SIG-M5 treated with dmso at 0.1 percent for 504 hours (cell line): ENCODE data around the gene CTNNA2.

Experiments
- DNase-seq: peaks from one replicate; lab custom pipeline; 2025; ENCODE audit not compliant: unreplicated experiment; lab: John Stamatoyannopoulos, UW

The CTNNA2 gene

GRCh38 chr2:79975791-79976565 lies 463.1 kb downstream of the CTNNA2 start:
- no peak for DNase-seq

DNA sequence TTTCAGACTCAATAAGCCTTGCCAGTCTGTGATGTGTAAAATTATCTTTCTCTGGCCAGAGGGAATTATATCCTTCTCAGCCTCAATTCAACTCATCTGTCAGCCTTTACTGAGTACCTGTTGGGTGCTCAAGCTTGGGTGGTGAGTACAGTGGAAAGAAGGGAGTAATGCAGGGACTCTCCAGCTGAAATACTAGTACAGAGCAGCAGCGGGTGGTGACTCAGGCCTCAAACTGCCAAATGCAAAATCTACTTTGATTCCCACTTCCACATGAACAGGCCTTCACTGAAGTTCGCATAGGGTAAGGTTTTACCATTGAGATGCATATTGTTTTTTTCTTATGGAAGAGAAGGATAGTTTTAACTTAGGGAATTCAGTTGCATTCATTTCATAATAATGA lies 464.9 kb downstream of the CTNNA2 start:
- DNase-seq = no peak

- DNase-seq = no peak
Observed at GRCh38 chr2:79980116-79980515, 467.3 kb downstream of the CTNNA2 start.

DNA sequence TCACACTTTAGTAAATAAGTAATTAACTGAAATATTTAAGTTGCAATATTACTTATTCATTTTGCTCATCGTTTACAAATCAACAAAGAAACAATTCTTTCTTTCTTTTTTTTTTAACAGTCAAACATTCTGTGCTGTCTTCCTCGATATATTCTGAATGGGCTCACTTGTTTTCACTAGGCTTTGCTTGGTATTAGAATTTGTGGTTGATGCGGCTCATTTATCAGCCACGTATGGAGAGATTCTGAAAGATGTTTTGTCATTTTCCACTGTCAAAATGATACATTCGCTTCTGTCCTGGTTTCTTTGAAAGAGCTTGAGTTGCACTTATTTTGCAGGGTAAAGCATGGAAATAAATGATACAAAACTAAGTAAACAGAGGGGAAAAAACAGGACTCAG lies 468.0 kb downstream of the CTNNA2 start:
- no peak for DNase-seq

GRCh38 chr2:79981316-79981715 lies 468.5 kb downstream of the CTNNA2 start:
- no peak for DNase-seq

- DNase-seq = no peak
Observed at GRCh38 chr2:79982445-79982844, 469.6 kb downstream of the CTNNA2 start.

GRCh38 chr2:79984476-79984875 lies 471.6 kb downstream of the CTNNA2 start:
- DNase-seq = no peak

DNA sequence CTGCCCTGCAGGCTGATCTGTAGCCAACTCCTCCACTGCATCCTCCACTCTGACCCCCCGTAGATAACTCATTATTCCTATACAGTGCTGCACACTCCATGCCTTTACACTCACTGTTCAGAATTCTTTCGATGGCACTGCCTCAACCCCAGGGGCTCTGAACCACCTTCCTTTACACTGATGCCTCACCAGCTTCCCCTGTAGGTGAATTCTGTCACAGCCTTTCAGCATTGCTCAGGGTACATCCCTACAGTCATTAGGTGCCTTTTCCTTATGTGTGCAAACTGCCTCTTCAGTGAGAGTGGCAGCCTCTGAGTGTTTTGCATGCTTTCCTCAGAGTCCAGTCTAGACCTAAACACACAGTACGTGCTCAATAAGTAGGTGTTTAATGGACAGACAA lies 472.3 kb downstream of the CTNNA2 start:
- no peak for DNase-seq

GRCh38 chr2:79985571-79985970 lies 472.7 kb downstream of the CTNNA2 start:
- no peak for DNase-seq

DNA sequence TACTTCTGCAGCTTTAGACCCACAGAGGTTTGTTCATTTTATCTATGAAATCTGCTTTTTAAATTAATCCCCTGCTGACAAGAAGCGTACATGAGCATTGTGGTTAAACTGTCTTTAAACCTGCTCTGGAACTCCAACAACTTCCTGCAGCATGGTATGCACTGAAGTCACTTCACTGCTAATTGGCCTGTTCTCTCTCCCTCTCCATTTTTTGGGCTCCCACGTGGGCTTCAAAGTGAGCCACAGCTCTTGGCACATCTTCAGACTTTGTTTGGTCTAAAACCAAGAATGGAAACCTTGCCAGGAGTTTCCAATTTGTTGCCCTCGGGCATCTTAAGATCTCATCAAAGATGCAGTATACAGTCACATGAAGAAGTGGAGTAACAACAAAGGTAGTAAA lies 480.3 kb downstream of the CTNNA2 start:
- no peak for DNase-seq

DNA sequence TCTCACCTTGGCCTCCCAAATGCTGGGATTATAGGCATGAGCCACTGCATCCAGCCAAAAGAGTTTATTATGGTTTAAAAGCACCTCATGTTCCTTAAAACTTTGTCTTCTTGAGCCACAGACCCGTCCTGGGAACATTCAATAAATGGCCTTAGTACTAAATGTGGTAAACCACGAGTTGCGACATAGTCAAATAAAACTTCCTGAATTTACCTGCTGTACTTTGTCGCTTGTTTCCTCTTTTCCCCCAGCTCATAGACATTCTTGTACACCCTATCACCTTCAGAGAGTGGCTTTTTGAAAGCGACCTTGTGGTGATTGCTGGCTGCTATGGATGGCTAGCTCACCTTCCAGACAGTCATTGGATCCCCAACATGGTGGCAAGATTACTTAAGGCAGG lies 481.3 kb downstream of the CTNNA2 start:
- no peak for DNase-seq

GRCh38 chr2:79994965-79995364 lies 482.1 kb downstream of the CTNNA2 start:
- DNase-seq = no peak

- DNase-seq = no peak
Observed at GRCh38 chr2:79996709-79997108, 483.9 kb downstream of the CTNNA2 start.

- DNase-seq = no peak
Observed at GRCh38 chr2:80001701-80002101, 488.9 kb downstream of the CTNNA2 start.

- DNase-seq = no peak
Observed at GRCh38 chr2:80002112-80002511, 489.3 kb downstream of the CTNNA2 start.

- DNase-seq = no peak
Observed at GRCh38 chr2:80002568-80003157, 489.8 kb downstream of the CTNNA2 start.

DNA sequence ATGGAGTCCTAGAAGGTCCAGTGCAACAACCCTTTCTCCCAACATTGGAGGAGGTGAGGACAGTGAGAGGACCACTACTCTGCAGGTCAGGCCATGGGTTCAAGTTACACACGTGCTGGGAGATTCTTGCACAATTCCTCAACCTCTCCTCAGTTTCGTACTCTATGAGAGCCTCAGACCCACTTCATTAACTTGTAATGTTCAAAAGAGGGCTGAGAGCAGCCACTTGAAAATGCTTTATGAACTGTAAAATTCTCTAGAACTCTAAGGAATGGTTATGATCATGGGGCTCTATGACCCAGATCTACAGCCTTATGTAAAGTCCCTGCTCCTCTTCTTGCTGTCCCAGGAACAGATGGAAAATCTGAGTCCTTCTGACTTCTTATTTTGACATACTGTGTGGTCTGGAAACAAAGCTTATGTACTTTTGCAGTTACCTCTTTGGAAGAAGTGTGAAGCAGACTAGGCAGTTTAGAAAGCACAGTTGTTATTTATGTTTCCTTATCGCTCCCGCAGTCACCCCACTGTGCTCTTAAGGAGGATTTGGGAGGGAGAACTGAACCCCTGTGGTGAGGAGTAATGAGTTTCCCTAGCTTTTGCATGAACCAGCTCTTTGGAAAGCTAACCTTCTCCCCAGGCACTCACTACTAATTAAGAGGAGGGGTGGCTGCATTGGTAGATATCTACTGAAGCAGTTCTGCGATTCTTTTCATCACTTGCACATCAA lies 495.1 kb downstream of the CTNNA2 start:
- no peak for DNase-seq

- no peak for DNase-seq
Observed at GRCh38 chr2:80008596-80008995, 495.7 kb downstream of the CTNNA2 start.

DNA sequence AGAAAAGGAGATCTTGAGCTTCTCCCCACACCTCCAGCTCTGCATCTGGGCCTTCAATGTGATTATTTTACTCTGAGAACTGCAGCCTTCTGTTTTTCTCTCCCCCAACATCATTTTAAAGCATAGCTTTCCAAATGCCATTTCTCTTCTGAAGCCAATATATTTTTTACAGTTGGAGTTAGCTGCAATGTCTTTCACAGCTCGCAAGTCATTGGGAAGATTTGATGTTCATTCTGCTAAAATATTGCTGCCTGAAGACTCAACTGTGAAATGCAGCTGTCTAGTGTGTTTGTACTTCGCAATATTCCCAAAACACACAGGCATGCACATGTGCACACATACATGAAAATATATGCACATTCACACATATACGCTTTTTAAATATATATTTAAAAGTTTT lies 496.4 kb downstream of the CTNNA2 start:
- no peak for DNase-seq

- no peak for DNase-seq
Observed at GRCh38 chr2:80012061-80012460, 499.2 kb downstream of the CTNNA2 start.

DNA sequence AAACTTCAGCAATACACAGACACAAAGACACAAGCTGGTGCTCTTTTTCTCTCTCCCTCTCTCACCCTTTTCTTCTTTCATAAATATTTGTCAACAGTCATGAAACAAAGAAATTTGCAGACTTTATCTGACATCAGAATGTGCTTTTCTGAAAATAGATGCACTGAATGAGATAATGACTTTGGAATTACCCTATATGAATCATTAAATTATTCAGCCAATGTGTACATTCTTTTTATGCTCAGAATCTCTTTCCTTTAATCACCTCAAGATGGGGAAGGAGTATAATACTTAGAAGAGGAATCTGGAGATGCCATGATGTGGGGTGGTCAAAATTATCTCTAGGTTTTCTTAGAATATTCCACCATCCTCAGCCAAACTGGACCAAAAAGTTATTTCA lies 501.8 kb downstream of the CTNNA2 start:
- DNase-seq = no peak

DNA sequence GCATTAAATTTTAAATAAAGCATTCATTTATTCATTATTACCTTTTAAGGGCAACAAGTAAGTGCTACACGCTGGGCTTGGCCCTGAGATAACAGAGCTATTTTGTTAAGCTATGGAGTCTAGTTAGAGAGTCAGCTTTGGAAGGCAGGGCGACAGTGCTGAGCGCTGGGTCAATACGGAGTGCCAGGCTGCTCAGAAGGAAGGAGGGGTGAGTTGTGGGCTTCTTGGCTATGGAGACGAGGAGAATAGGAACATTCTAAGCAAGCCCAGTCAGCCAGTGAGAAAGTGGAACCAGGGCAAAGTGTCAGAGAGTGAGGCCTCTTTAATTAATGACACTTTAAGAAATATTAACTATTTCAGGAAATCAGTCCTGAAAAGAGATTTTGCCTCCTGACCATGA lies 503.3 kb downstream of the CTNNA2 start:
- no peak for DNase-seq
